ENCODE data around the gene PRM3.
A peak's percentile ranks its signal among the peaks of the same experiment; 100 is the strongest.

Gene PRM3, protein sequence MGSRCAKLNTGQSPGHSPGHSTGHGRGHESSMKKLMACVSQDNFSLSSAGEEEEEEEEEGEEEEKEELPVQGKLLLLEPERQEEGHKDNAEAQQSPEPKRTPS

DNA sequence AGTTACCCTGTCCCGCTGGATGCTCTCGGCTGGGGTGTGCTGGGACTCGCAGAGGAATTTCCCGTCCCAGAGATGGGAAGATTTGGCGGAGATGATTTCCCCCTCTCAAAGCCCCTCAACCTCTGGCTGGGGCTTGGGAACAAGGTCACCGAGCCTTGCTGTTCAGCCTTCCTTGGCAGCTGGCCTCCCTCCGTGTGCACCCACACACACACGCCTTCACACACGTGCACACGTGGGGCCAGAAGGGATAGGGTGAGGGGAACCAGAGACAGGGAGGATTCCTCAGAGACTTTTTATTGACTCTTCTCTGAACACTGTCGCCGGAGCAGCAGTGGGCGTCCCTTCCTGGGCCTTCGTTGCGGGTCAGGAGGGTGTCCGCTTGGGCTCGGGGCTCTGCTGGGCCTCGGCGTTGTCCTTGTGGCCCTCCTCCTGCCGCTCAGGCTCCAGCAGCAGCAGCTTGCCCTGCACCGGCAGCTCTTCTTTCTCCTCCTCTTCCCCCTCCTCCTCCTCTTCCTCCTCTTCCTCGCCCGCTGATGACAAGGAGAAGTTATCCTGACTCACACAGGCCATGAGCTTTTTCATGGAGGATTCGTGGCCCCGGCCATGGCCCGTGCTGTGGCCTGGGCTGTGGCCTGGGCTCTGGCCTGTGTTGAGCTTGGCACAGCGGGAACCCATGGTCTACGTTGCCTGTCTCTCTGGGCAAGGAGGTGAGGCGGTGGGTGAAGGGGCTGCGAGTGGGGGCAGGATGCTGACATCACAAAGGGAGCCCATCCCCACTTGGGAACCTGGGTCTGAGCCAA lies at the start of gene PRM3:
PRM3 (minus strand) TSS at position 709 of the 800 bp plus-strand sequence; CDS start at position 675, 34 bp downstream.
- Histone ChIP-seq H3K4me2 (no peak within 1 kb of the TSS), H3K4me1 (ENCODE audit: low read depth, poor library complexity, severe bottlenecking) (no peaks in the 10 kb centered on the region), H3K27me3 (ENCODE audit: insufficient read depth, low read depth) (peaks cover 18% of the 10 kb centered on the region; the same call in 1 of the 2 replicates), H3K4me3 (IDR thresholded peaks at IDR 0.05; ENCODE audit: insufficient read depth, low read depth, low read length) (no peak within 1 kb of the TSS), H3K27ac (no peak within 1 kb of the TSS), H2AFZ (ENCODE audit: low read depth) (no peak within 1 kb of the TSS), H3K9ac (no peak within 1 kb of the TSS), H3K79me2 (ENCODE audit: insufficient read depth, low read depth) (no peaks in the 10 kb centered on the region), H4K20me1 (ENCODE audit: insufficient read depth) (no peaks in the 10 kb centered on the region), H3K36me3 (ENCODE audit: insufficient read depth) (no peaks in the 10 kb centered on the region)
- TF ChIP-seq, protein P1, sequence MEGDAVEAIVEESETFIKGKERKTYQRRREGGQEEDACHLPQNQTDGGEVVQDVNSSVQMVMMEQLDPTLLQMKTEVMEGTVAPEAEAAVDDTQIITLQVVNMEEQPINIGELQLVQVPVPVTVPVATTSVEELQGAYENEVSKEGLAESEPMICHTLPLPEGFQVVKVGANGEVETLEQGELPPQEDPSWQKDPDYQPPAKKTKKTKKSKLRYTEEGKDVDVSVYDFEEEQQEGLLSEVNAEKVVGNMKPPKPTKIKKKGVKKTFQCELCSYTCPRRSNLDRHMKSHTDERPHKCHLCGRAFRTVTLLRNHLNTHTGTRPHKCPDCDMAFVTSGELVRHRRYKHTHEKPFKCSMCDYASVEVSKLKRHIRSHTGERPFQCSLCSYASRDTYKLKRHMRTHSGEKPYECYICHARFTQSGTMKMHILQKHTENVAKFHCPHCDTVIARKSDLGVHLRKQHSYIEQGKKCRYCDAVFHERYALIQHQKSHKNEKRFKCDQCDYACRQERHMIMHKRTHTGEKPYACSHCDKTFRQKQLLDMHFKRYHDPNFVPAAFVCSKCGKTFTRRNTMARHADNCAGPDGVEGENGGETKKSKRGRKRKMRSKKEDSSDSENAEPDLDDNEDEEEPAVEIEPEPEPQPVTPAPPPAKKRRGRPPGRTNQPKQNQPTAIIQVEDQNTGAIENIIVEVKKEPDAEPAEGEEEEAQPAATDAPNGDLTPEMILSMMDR (conservative IDR thresholded peaks at IDR 0.05; ENCODE audit: low read depth, low read length), result no peak

DNA sequence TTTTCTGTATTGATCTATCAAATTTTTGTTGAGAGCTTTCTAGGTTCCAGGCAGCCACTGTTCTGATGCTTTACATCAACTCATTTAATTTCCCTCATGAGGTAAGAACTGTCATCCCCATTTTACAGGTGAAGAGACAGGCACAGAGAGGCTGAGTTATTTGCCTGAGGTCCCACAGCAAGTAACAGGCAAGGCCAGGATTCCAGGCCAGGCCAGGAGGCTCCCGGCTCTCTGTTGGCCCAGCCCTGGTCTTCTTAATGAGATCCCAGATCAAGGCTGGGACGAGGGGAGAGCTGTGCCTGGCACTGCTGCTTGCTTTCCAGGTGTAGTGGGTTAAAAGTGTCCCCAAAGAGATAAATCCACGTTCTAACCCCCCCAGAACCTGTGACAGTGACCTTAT lies 49.4 kb upstream of the PRM3 start:
- no peak overlapping the region for H3K4me2 ChIP-seq
- H4K20me1 ChIP-seq (ENCODE audit: insufficient read depth), result no peaks in the 10 kb centered on the region
- H3K27me3 ChIP-seq (ENCODE audit: insufficient read depth, low read depth), result no peaks in the 10 kb centered on the region
- no peak overlapping the region for H3K9ac ChIP-seq
- peaks cover 47% of the 10 kb centered on the region for H3K4me1 ChIP-seq (ENCODE audit: low read depth, poor library complexity, severe bottlenecking)
- no peak overlapping the region for H3K4me3 ChIP-seq (IDR thresholded peaks at IDR 0.05; ENCODE audit: insufficient read depth, low read depth, low read length)
- H3K27ac ChIP-seq, result no peak overlapping the region
- H3K36me3 ChIP-seq (ENCODE audit: insufficient read depth), result no peaks in the 10 kb centered on the region
- no peak overlapping the region for H2AFZ ChIP-seq (ENCODE audit: low read depth)
- no peaks in the 10 kb centered on the region for H3K79me2 ChIP-seq (ENCODE audit: insufficient read depth, low read depth)
- TF ChIP-seq, protein P1 (conservative IDR thresholded peaks at IDR 0.05; ENCODE audit: low read depth, low read length), result no peak

DNA sequence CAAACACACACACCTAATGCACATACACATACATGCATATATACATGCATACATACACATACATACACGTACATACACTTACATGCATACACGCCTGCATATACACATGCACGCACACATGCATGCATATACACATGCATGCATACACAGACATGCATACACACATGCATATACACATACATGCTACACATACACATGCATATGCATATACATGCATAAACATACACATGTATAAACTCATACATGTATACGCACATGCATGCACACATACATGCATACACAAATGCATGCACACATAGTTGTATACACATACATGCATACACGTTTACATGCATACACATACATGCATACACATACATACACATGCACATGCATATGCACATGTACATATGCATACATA lies 48.2 kb upstream of the PRM3 start:
- H3K27ac ChIP-seq, result no peak overlapping the region
- no peak overlapping the region for H3K4me3 ChIP-seq (IDR thresholded peaks at IDR 0.05; ENCODE audit: insufficient read depth, low read depth, low read length)
- no peaks in the 10 kb centered on the region for H3K79me2 ChIP-seq (ENCODE audit: insufficient read depth, low read depth)
- no peaks in the 10 kb centered on the region for H4K20me1 ChIP-seq (ENCODE audit: insufficient read depth)
- no peak overlapping the region for H3K4me2 ChIP-seq
- no peaks in the 10 kb centered on the region for H3K36me3 ChIP-seq (ENCODE audit: insufficient read depth)
- peaks cover 39% of the 10 kb centered on the region for H3K4me1 ChIP-seq (ENCODE audit: low read depth, poor library complexity, severe bottlenecking)
- TF ChIP-seq, protein P1 (conservative IDR thresholded peaks at IDR 0.05; ENCODE audit: low read depth, low read length), result no peak
- H3K27me3 ChIP-seq (ENCODE audit: insufficient read depth, low read depth), result no peaks in the 10 kb centered on the region
- H3K9ac ChIP-seq, result no peak overlapping the region
- no peak overlapping the region for H2AFZ ChIP-seq (ENCODE audit: low read depth)

DNA sequence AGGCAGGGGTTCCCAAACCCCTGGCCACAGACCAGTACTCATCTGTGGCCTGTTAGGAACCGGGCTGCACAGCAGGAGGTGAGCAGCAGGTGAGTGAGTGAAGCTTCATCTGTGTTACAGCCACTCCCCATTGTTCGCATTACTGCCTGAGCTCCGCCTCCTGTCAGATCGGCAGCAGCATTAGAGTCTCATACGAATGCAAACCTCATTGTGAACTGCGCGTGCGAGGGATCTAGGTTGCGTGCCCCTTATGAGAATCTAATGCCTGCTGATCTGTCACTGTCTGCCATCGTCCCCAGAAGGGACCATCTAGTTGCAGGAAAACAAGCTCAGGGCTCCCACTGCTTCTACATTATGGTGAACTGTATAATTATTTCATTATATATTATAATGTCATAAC lies 46.7 kb upstream of the PRM3 start:
- Histone ChIP-seq H3K4me2 (peak overlapping the region; percentile 69), H3K9ac (no peak overlapping the region), H3K4me3 (IDR thresholded peaks at IDR 0.05; ENCODE audit: insufficient read depth, low read depth, low read length) (no peak overlapping the region), H3K4me1 (ENCODE audit: low read depth, poor library complexity, severe bottlenecking) (peaks cover 26% of the 10 kb centered on the region), H3K27me3 (ENCODE audit: insufficient read depth, low read depth) (no peaks in the 10 kb centered on the region), H3K27ac (no peak overlapping the region), H4K20me1 (ENCODE audit: insufficient read depth) (no peaks in the 10 kb centered on the region), H3K36me3 (ENCODE audit: insufficient read depth) (no peaks in the 10 kb centered on the region), H2AFZ (ENCODE audit: low read depth) (no peak overlapping the region), H3K79me2 (ENCODE audit: insufficient read depth, low read depth) (no peaks in the 10 kb centered on the region)
- TF ChIP-seq, protein P1 (conservative IDR thresholded peaks at IDR 0.05; ENCODE audit: low read depth, low read length), result no peak
